SK-N-SH (cell line): ENCODE results near the gene MIPOL1. TPM values are rescaled to one million over a fixed set of nuclear protein-coding genes. Genes with fewer than 3 reads are reported as not detected.

ENCODE experiments used
- CTCF ChIA-PET: fragments of 300-600, 350-600 bp; formaldehyde crosslinking; extraction: SDS; loops from one replicate; lab custom pipeline; 2021; lab: Yijun Ruan, JAX
- POLR2A ChIA-PET: fragments of 350-600 bp; sonication (Branson Sonifier 250); formaldehyde crosslinking; extraction: SDS; loops from one replicate; lab custom pipeline; 2020; ENCODE audit warnings: antibody characterized with exemption, inconsistent platforms; lab: Yijun Ruan, JAX
- DNase-seq: peaks from one replicate; pipeline ENCODE4 v3.0.0; 2012
- H2AFZ ChIP-seq: fragments of 200-600 bp; sonication (generic); 2 replicates; pipeline ENCODE4 v1.8.1; 2016; ENCODE audit warnings: antibody characterized with exemption, mild to moderate bottlenecking, low read depth
- H3F3A ChIP-seq: fragments of 200-600 bp; sonication (generic); replicated peaks from 2 replicates; pipeline ENCODE3; 2016; ENCODE audit warnings: antibody characterized with exemption, mild to moderate bottlenecking; ENCODE audit not compliant: insufficient read depth
- H3K27ac ChIP-seq, 2 experiments: fragments of 200-500 bp in 1 of 2; fragments of 200-600 bp in 1 of 2; sonication (Bioruptor generic) in 1 of 2; sonication (generic), shearing (Covaris generic) in 1 of 2; 2 replicates each; pipeline versions ENCODE4 v1.5.1 to v1.6.1; 2014 to 2016; ENCODE audit warnings: low read depth in 2 of 2, inconsistent platforms in 1 of 2, low read length in 1 of 2, mild to moderate bottlenecking in 1 of 2, mixed read lengths in 1 of 2
- H3K27me3 ChIP-seq: fragments of 200-600 bp; sonication (generic), shearing (Covaris generic); 2 replicates; pipeline ENCODE4 v1.6.1; 2016; ENCODE audit warnings: mixed run types; ENCODE audit not compliant: insufficient read depth
- H3K36me3 ChIP-seq, 2 experiments: fragments of 200-500 bp in 1 of 2; fragments of 200-600 bp in 1 of 2; sonication (Bioruptor generic) in 1 of 2; sonication (generic) in 1 of 2; replicated peaks in 1 of 2; 2 replicates each; pipeline versions ENCODE3 to v1.5.1; 2014 to 2016; ENCODE audit warnings: low read length in 1 of 2, mild to moderate bottlenecking in 1 of 2; ENCODE audit not compliant: insufficient read depth in 2 of 2, control insufficient read depth in 1 of 2
- H3K4me1 ChIP-seq, 2 experiments: fragments of 200-500 bp in 1 of 2; fragments of 200-600 bp in 1 of 2; sonication (Bioruptor generic) in 1 of 2; sonication (generic), shearing (Covaris generic) in 1 of 2; 2 replicates each; pipeline versions ENCODE4 v1.5.1 to v1.6.1; 2014 to 2016; ENCODE audit warnings: low read depth in 1 of 2, low read length in 1 of 2, mixed run types in 1 of 2; ENCODE audit not compliant: insufficient read depth in 2 of 2, control insufficient read depth in 1 of 2
- H3K4me2 ChIP-seq: fragments of 200-600 bp; sonication (generic), shearing (Covaris generic); 2 replicates; pipeline ENCODE4 v1.6.1; 2017; ENCODE audit warnings: mixed run types
- H3K4me3 ChIP-seq, 2 experiments: fragments of 200-500 bp in 1 of 2; fragments of 200-600 bp in 1 of 2; sonication (Bioruptor generic) in 1 of 2; sonication (generic), shearing (Covaris generic) in 1 of 2; 2 replicates each; pipeline versions ENCODE4 v1.5.1 to v1.8.1; 2014 to 2016; ENCODE audit warnings: low read depth in 2 of 2, inconsistent platforms in 1 of 2, low read length in 1 of 2, mild to moderate bottlenecking in 1 of 2, mixed read lengths in 1 of 2, moderate library complexity in 1 of 2
- H3K79me2 ChIP-seq: fragments of 200-600 bp; sonication (generic); 2 replicates; pipeline ENCODE4 v1.8.1; 2017; ENCODE audit warnings: mild to moderate bottlenecking; ENCODE audit not compliant: insufficient read depth
- H3K9ac ChIP-seq: fragments of 200-600 bp; sonication (generic); 2 replicates; pipeline ENCODE4 v1.6.1; 2017; ENCODE audit warnings: mixed run types
- H3K9me2 ChIP-seq: fragments of 200-600 bp; sonication (generic); 2 replicates; pipeline ENCODE4 v1.6.1; 2017; ENCODE audit warnings: mixed run types
- H3K9me3 ChIP-seq: fragments of 200-600 bp; sonication (generic); 2 replicates; pipeline ENCODE4 v1.6.1; 2017; ENCODE audit warnings: mixed run types, mild to moderate bottlenecking, moderate library complexity
- H4K20me1 ChIP-seq: fragments of 200-600 bp; sonication (generic); 2 replicates; pipeline ENCODE4 v1.6.1; 2017; ENCODE audit warnings: mild to moderate bottlenecking, mixed run types; ENCODE audit not compliant: insufficient read depth
- ELF1 ChIP-seq: IDR thresholded peaks from 2 replicates; pipeline ENCODE4 v1.4.0; 2012
- EP300 ChIP-seq, 2 experiments: IDR thresholded peaks; 2 replicates each; pipeline versions ENCODE4 v1.4.0 to v1.6.1; 2012; ENCODE audit warnings: borderline replicate concordance in 1 of 2, low read depth in 1 of 2, low read length in 1 of 2
- NFIC ChIP-seq: IDR thresholded peaks from 2 replicates; pipeline ENCODE4 v1.4.0; 2012; ENCODE audit warnings: borderline replicate concordance
- POLR2AphosphoS5 ChIP-seq: IDR thresholded peaks from 2 replicates; pipeline ENCODE4 v1.6.1; 2012; ENCODE audit warnings: low read depth, low read length
- REST ChIP-seq: IDR thresholded peaks from 2 replicates; pipeline ENCODE4 v1.6.1; 2012; ENCODE audit warnings: mild to moderate bottlenecking, low read depth, low read length, moderate library complexity
- SIN3A ChIP-seq: IDR thresholded peaks from 2 replicates; pipeline ENCODE4 v1.6.1; 2012; ENCODE audit warnings: low read depth, mild to moderate bottlenecking, low read length, moderate library complexity, borderline replicate concordance
- SMC3 ChIP-seq: IDR thresholded peaks from 2 replicates; pipeline ENCODE4 v1.6.1; 2012; ENCODE audit warnings: low read depth, low read length, improper control_type of control experiment
- TCF12 ChIP-seq: IDR thresholded peaks from 2 replicates; pipeline ENCODE4 v1.4.0; 2012
- WGBS: methylation state at CpG from one replicate; pipeline ENCODE4 v1.1.6; 2017; ENCODE audit warnings: low lambda C conversion rate; 5-methylcytosine and 5-hydroxymethylcytosine counted together
- polyA plus RNA-seq, 3 experiments: library from polyadenylated mRNA; depleted of rRNA; stranded (reverse); fragments of >200 nt; gene quantifications; 2 replicates each; pipeline ENCODE4 v1.2.3, GENCODE V29; 2012
- TF ChIP-seq, protein P1 (sequence below): fragments of 200-600 bp; sonication (generic); IDR thresholded peaks from 2 replicates; pipeline ENCODE4 v1.6.1; 2017; ENCODE audit warnings: antibody characterized with exemption, mild to moderate bottlenecking, moderate library complexity
- TF ChIP-seq, protein P2 (sequence below): fragments of 150-350 bp; IDR thresholded peaks from 2 replicates; pipeline ENCODE4 v1.6.1; 2016; ENCODE audit warnings: mild to moderate bottlenecking, low read depth, low read length
- TF ChIP-seq, protein P3 (sequence below): fragments of 150-350 bp; IDR thresholded peaks from 2 replicates; pipeline ENCODE4 v1.6.1; 2017; ENCODE audit warnings: antibody characterized with exemption, low read length, low read depth, borderline replicate concordance

MIPOL1 gene
- polyA plus RNA-seq, 1 of the 3 experiments (the other 2 are of a cell fraction) = 0.23 TPM

DNA sequence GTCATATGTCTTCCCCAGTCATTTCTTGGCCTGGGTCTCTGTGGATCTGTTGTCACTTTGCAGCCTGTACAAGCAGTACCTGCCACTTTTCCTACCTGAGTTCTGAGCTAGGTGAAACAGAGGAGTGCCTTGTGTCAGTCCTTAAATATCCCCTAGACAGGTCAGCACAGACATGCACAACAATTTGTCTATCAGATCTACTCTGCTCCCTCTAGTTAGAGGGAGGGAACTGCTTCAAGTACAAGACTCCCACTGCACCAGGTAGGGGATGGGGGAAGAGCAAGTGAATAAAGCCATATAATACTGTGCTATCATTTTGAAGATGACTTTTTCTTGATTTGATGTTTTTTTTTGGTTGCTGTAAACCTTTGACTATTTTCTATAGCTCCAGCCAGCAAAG, 39.4 kb downstream of the MIPOL1 start:
- CTCF ChIA-PET = no interaction called here

DNA sequence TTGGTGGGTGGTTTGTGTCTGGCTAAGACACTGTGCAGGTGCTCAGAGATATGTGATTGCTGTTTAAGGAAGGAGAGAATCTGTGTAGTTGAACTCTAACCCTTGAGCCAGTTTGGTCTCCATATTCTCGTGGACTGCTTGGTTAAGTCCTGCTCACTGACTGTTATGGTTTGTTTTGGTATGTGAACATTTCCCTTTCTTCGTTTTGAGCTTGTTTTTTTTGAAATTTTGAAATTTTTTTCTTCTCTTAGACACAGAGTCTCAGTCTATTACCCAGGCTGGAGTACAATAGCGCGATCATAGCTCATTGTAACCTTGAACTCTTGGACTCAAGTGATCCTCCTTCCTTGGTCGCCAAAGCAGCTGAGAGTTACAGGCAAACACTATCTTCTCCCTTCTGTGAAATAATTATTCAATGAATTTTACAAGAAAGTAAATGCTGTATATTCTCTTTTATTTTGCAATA, 40.0 kb downstream of the MIPOL1 start:
- no peak overlapping the region for H2AFZ ChIP-seq
- H3K27ac ChIP-seq = no peak overlapping the region
- no peak overlapping the region for H3K9ac ChIP-seq
- 17% methylated on average over 5 of the region's 5 CpGs for WGBS
- DNase-seq = no peak
- no peaks in the 10 kb centered on the region for H3F3A ChIP-seq
- H3K9me3 ChIP-seq = no peaks in the 10 kb centered on the region
- H3K4me2 ChIP-seq = no peak overlapping the region
- H3K36me3 ChIP-seq = no peaks in the 10 kb centered on the region
- no peaks in the 10 kb centered on the region for H3K27me3 ChIP-seq
- ChIA-PET POLR2A (no interaction called here), CTCF (interaction anchor here (1.0 kb wide), 1 partner anchor 9 kb away, joined by 3 read pairs; no protein-coding TSS in a partner anchor)
- no peak overlapping the region for H3K4me3 ChIP-seq
- TF ChIP-seq, protein P1, sequence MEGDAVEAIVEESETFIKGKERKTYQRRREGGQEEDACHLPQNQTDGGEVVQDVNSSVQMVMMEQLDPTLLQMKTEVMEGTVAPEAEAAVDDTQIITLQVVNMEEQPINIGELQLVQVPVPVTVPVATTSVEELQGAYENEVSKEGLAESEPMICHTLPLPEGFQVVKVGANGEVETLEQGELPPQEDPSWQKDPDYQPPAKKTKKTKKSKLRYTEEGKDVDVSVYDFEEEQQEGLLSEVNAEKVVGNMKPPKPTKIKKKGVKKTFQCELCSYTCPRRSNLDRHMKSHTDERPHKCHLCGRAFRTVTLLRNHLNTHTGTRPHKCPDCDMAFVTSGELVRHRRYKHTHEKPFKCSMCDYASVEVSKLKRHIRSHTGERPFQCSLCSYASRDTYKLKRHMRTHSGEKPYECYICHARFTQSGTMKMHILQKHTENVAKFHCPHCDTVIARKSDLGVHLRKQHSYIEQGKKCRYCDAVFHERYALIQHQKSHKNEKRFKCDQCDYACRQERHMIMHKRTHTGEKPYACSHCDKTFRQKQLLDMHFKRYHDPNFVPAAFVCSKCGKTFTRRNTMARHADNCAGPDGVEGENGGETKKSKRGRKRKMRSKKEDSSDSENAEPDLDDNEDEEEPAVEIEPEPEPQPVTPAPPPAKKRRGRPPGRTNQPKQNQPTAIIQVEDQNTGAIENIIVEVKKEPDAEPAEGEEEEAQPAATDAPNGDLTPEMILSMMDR = no peak
- TF ChIP-seq REST = no peak
- TF ChIP-seq POLR2AphosphoS5 = no peak
- TF ChIP-seq EP300 (IDR thresholded peaks at IDR 0.05; ENCODE audit: borderline replicate concordance in 1 of 2, low read depth in 1 of 2, low read length in 1 of 2) = no peak
- no peak for TF ChIP-seq SMC3
- TF ChIP-seq, protein P2, sequence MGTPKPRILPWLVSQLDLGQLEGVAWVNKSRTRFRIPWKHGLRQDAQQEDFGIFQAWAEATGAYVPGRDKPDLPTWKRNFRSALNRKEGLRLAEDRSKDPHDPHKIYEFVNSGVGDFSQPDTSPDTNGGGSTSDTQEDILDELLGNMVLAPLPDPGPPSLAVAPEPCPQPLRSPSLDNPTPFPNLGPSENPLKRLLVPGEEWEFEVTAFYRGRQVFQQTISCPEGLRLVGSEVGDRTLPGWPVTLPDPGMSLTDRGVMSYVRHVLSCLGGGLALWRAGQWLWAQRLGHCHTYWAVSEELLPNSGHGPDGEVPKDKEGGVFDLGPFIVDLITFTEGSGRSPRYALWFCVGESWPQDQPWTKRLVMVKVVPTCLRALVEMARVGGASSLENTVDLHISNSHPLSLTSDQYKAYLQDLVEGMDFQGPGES = no peak
- no peak for TF ChIP-seq TCF12
- TF ChIP-seq, all 33 proteins: peak for 0
- H3K4me1 ChIP-seq = no peaks in the 10 kb centered on the region
- no peaks in the 10 kb centered on the region for H3K9me2 ChIP-seq
- H4K20me1 ChIP-seq = no peaks in the 10 kb centered on the region
- no peaks in the 10 kb centered on the region for H3K79me2 ChIP-seq

More for the DNA sequence above, 39.4 kb downstream of the MIPOL1 start:
- no peaks in the 10 kb centered on the region for H4K20me1 ChIP-seq
- no peaks in the 10 kb centered on the region for H3K9me3 ChIP-seq
- H3K4me3 ChIP-seq = no peak overlapping the region
- no peaks in the 10 kb centered on the region for H3K36me3 ChIP-seq
- no peak overlapping the region for H3K9ac ChIP-seq
- no peaks in the 10 kb centered on the region for H3K9me2 ChIP-seq
- no peaks in the 10 kb centered on the region for H3K79me2 ChIP-seq
- H3K4me2 ChIP-seq = no peak overlapping the region
- no peaks in the 10 kb centered on the region for H3K27me3 ChIP-seq
- no peak overlapping the region for H2AFZ ChIP-seq
- POLR2A ChIA-PET = no interaction called here
- H3K4me1 ChIP-seq = no peaks in the 10 kb centered on the region
- no peak for DNase-seq
- H3F3A ChIP-seq = no peaks in the 10 kb centered on the region
- H3K27ac ChIP-seq = no peak overlapping the region
- TF ChIP-seq ELF1 (no peak), SIN3A (no peak), NFIC (no peak)
- TF ChIP-seq, protein P3, sequence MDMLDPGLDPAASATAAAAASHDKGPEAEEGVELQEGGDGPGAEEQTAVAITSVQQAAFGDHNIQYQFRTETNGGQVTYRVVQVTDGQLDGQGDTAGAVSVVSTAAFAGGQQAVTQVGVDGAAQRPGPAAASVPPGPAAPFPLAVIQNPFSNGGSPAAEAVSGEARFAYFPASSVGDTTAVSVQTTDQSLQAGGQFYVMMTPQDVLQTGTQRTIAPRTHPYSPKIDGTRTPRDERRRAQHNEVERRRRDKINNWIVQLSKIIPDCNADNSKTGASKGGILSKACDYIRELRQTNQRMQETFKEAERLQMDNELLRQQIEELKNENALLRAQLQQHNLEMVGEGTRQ = no peak
